Myocyte (in vitro differentiated cells): ENCODE results near the gene CD46. TPM values are rescaled to one million over a fixed set of nuclear protein-coding genes. Genes with fewer than 3 reads are reported as not detected.

Experiments used
- DNase-seq: peaks from one replicate; pipeline ENCODE4 v3.0.0-alpha.2; 2012; ENCODE audit warnings: low read depth
- total RNA-seq: library from RNA; depleted of rRNA; stranded (reverse); fragments of >200 nt; gene quantifications from 2 replicates; pipeline ENCODE4 v1.2.3, GENCODE V29; 2014

The CD46 gene
- total RNA-seq, 1 donor from 2014 or later = 75.5 TPM

GRCh38 chr1:207794861-207795260 is 43.0 kb downstream of the CD46 start:
- DNase-seq = no peak

GRCh38 chr1:207797229-207797973 is 45.5 kb downstream of the CD46 start:
- peak; percentile 83 for DNase-seq

- DNase-seq = peak; percentile 35
These were observed 47.0 kb downstream of the CD46 start for GRCh38 chr1:207798847-207799246.

- DNase-seq = no peak
These were observed 48.3 kb downstream of the CD46 start for GRCh38 chr1:207799989-207800648.

GRCh38 chr1:207801819-207802218 is 50.0 kb downstream of the CD46 start:
- DNase-seq = no peak

- DNase-seq = no peak
These were observed 51.8 kb downstream of the CD46 start for GRCh38 chr1:207803678-207804077.

GRCh38 chr1:207804721-207805468 is 53.0 kb downstream of the CD46 start:
- no peak for DNase-seq

- DNase-seq = peak; percentile 83
These were observed 54.1 kb downstream of the CD46 start for GRCh38 chr1:207805841-207806421.

GRCh38 chr1:207806531-207807325 is 54.9 kb downstream of the CD46 start:
- no peak for DNase-seq

- no peak for DNase-seq
These were observed 55.5 kb downstream of the CD46 start for GRCh38 chr1:207807326-207807689.

- DNase-seq = no peak
These were observed 56.0 kb downstream of the CD46 start for GRCh38 chr1:207807690-207808321.

GRCh38 chr1:207808322-207808705 is 56.5 kb downstream of the CD46 start:
- DNase-seq = no peak

GRCh38 chr1:207808911-207809555 is 57.2 kb downstream of the CD46 start:
- no peak for DNase-seq

GRCh38 chr1:207810173-207810572 is 58.3 kb downstream of the CD46 start:
- no peak for DNase-seq

- no peak for DNase-seq
These were observed 58.9 kb downstream of the CD46 start for GRCh38 chr1:207810606-207811295.

- DNase-seq = no peak
These were observed 59.5 kb downstream of the CD46 start for GRCh38 chr1:207811319-207811718.

GRCh38 chr1:207811920-207812720 is 60.3 kb downstream of the CD46 start:
- DNase-seq = peak; percentile 44

- DNase-seq = no peak
These were observed 61.1 kb downstream of the CD46 start for GRCh38 chr1:207812778-207813511.
